Measurements from ENCODE around the gene GALNS.

DNA sequence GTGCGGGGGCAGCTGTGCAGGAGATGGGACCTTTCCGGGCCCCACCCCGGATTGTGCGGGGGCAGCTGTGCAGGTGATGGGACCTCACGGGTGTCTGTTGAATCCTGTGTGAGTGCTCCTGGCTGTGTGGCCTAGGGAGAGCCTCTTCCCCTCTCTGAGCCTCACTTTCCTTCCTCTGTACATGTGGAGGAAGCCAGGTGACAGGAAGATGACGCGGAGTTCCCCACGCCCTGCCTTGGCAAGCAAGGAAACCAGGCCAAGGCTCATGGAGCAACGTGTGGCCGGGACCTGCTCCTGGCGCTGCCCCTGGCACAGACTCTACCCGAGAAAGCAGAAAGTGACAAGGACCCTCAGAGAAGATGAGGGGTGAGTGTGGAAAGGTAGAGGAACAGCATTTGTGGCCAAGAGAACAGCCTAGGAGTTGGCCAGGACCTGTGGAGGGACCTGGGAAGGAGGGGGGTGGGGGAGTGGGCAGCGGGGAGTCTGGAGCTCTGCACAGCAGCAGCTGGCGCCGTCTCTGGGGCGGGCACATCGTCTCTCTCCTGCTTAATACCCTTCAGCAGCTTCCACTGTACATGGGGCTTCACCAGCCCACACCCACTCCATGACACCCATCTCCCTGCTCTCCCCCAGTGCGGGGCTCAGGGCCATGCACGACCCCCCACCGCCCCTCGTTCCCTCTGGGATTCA is 48.1 kb upstream of the GALNS start:
- no peak for TF ChIP-seq SPI1 (IDR thresholded peaks at IDR 0.05; ENCODE audit: low read depth, low read length)
- no peak for TF ChIP-seq POLR2A (IDR thresholded peaks at IDR 0.05; ENCODE audit: low read depth, low read length)
- no peak for TF ChIP-seq POLR2AphosphoS5 (IDR thresholded peaks at IDR 0.05; ENCODE audit: low read depth, low read length)
- TF ChIP-seq TAF1 (IDR thresholded peaks at IDR 0.05; ENCODE audit: low read depth, low read length) = no peak
- no peak for TF ChIP-seq PAX5 (IDR thresholded peaks at IDR 0.05; ENCODE audit: insufficient read depth, low read length, severe bottlenecking)
- no peak for TF ChIP-seq POU2F2 (IDR thresholded peaks at IDR 0.05; ENCODE audit: low read depth, low read length)
